GM12801 (cell line): ENCODE results near the gene ASB18.

Experiments used
- TF ChIP-seq, protein P1 (sequence below): IDR thresholded peaks from one replicate; pipeline ENCODE4 v1.5.1; 2011; ENCODE audit warnings: control low read depth; ENCODE audit not compliant: insufficient read length; ENCODE audit errors: extremely low read depth

ASB18 gene

DNA sequence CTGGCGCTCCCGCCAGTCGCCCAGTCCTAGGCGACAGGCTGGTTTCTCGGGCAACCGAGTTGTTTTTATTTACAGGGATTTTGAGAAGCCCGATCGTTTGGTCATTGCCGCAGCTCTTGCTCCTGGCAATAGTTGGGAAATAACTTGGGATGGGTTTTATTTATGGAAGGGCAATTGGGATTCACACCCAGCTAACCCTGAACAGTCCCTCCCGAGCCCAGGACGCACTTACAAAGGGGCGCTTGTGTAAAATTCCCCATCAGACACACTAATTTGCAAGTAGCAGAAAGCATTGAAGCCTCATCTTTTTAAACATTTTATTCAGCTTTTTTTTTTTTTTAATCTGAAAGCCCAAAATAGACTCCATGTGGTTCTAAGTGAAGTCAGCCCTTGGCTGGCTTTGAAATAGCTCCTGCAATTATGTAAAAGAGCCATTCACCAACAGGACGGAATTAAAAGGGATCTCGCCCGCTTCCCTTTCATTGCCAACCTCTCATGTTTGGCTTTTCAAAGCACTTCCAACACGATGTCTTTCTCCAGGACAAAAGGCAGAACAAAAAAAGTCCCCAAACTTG, 92.4 kb downstream of the ASB18 start:
- TF ChIP-seq, protein P1, sequence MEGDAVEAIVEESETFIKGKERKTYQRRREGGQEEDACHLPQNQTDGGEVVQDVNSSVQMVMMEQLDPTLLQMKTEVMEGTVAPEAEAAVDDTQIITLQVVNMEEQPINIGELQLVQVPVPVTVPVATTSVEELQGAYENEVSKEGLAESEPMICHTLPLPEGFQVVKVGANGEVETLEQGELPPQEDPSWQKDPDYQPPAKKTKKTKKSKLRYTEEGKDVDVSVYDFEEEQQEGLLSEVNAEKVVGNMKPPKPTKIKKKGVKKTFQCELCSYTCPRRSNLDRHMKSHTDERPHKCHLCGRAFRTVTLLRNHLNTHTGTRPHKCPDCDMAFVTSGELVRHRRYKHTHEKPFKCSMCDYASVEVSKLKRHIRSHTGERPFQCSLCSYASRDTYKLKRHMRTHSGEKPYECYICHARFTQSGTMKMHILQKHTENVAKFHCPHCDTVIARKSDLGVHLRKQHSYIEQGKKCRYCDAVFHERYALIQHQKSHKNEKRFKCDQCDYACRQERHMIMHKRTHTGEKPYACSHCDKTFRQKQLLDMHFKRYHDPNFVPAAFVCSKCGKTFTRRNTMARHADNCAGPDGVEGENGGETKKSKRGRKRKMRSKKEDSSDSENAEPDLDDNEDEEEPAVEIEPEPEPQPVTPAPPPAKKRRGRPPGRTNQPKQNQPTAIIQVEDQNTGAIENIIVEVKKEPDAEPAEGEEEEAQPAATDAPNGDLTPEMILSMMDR: no peak

DNA sequence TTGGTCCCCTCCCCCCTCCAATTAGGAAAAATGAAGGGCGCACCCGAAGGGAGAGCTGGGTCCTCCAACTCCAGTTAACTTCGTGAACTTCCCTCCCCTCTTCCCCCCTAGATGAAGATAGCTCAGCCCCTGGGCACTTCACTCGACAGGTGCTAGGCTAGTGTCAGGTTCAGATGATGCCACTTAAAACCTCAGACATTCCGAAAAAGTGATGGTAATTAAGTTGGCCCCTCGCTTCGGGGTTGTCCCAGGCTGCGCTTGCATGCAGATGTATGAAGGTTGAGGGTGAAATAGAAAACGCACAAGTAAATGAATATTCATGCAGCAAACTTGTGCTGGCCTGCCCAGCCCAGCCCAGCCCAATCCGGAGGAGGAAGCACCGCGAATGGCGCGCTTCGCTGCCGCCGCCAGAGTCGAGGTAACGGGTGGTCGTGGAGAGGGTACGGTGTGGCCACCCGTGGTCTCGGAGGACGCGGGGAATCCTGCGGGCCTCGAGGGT, 93.0 kb downstream of the ASB18 start:
- TF ChIP-seq, protein P1: no peak

DNA sequence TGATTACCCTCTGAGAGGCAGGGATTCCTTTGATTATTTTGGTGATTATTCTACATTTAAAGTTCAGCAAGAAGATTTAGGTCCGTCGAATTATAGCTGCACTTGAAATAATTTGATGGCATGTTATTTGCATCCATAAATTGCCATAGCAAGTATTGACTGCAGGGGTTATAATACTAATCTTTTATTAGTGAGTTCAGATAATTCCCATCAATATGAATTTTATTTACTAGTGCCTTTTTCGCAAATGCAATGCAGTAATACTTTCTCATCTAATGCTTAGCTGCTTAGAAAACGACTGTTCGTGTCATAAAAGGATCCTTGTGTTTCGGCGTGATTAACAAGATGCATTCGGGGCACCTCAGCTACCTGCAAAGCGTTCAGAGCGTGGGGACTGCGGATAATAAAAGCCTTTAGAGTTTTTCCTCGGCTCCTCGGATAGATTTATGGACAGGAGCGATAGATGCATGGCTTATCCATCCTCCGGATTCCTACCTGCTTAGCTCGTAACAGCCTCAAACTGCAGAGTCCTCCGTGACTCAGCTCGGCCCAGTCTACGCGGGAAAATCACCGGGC, 93.5 kb downstream of the ASB18 start:
- TF ChIP-seq, protein P1: no peak

- TF ChIP-seq, protein P1: no peak
Observed at GRCh38 chr2:236169741-236170589, 94.2 kb downstream of the ASB18 start.

GRCh38 chr2:236169151-236169721, 95.0 kb downstream of the ASB18 start:
- TF ChIP-seq, protein P1: no peak

GRCh38 chr2:236168110-236169080, 95.8 kb downstream of the ASB18 start, which contains the start of gene GBX2:
TSS of gene GBX2 (minus strand) at chr2:236168386. CDS start at chr2:236167971, 415 bp downstream.
- TF ChIP-seq, protein P1: no peak
